Duodenal mucosa (tissue), 2 donors: ENCODE data around the gene SYT4.

Experiments
- H3K27ac ChIP-seq: one replicate; pipeline ENCODE4 v1.7.0; 2013; ENCODE audit warnings: low read depth, low read length
- H3K27me3 ChIP-seq, 2 donors: one replicate each; pipeline ENCODE4 v1.7.0; 2013; ENCODE audit warnings: low read length in 2 of 2, control low read depth in 1 of 2; ENCODE audit not compliant: insufficient read depth in 2 of 2, control insufficient read depth in 1 of 2
- H3K36me3 ChIP-seq, 2 donors: one replicate each; pipeline ENCODE4 v1.7.0; 2013; ENCODE audit warnings: low read length in 2 of 2, control low read depth in 1 of 2; ENCODE audit not compliant: insufficient read depth in 2 of 2, control insufficient read depth in 1 of 2
- H3K4me1 ChIP-seq, 2 donors: one replicate each; pipeline ENCODE4 v1.7.0; 2013; ENCODE audit warnings: low read length in 2 of 2, control low read depth in 1 of 2; ENCODE audit not compliant: insufficient read depth in 2 of 2, control insufficient read depth in 1 of 2
- H3K4me3 ChIP-seq, 2 donors: one replicate each; pipeline ENCODE4 v1.7.0; 2013; ENCODE audit warnings: low read length in 2 of 2, low read depth in 1 of 2
- H3K9ac ChIP-seq, 2 donors: one replicate each; pipeline ENCODE4 v1.7.0; 2013; ENCODE audit warnings: low read length in 2 of 2, low read depth in 1 of 2
- H3K9me3 ChIP-seq, 2 donors: one replicate each; pipeline ENCODE4 v1.7.0; 2013; ENCODE audit warnings: low read length in 2 of 2, control low read depth in 1 of 2; ENCODE audit not compliant: control insufficient read depth in 1 of 2

SYT4 gene

DNA sequence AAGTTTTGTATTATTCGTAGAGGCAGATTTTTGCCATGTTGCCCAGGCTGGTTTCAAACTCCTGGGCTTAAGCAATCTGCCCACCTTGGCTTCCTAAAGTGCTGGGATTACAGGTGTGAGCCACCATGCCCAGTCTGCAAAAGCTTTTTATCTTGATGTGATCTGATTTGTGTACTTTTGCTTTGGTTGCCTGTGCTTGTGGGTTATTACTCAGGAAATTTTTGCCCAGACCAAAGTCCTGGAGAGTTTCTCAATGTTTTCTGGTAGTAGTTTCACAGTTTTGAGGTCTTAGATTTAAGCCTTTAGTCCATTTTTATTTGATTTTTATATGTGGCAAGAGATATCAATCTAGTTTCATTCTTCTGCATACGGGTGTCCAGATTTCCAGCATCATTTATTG is 42.4 kb downstream of the SYT4 start:
- H3K4me1 ChIP-seq = no peaks in the 10 kb centered on the region
- H3K9ac ChIP-seq = no peak overlapping the region
- no peak overlapping the region for H3K4me3 ChIP-seq
- H3K27me3 ChIP-seq = no peaks in the 10 kb centered on the region
- peaks cover 0 to 4% of the 10 kb centered on the region in 2 donors for H3K9me3 ChIP-seq
- no peak overlapping the region for H3K27ac ChIP-seq
- H3K36me3 ChIP-seq = no peaks in the 10 kb centered on the region

GRCh38 chr18:43222501-43222900 is 54.8 kb downstream of the SYT4 start:
- H3K4me3 ChIP-seq = no peak overlapping the region
- H3K9ac ChIP-seq = no peak overlapping the region
- no peaks in the 10 kb centered on the region for H3K27me3 ChIP-seq
- no peak overlapping the region for H3K27ac ChIP-seq
- no peaks in the 10 kb centered on the region for H3K36me3 ChIP-seq
- no peaks in the 10 kb centered on the region for H3K4me1 ChIP-seq
- no peaks in the 10 kb centered on the region for H3K9me3 ChIP-seq

- H3K9me3 ChIP-seq = no peaks in the 10 kb centered on the region
- no peaks in the 10 kb centered on the region for H3K36me3 ChIP-seq
- H3K4me1 ChIP-seq = no peaks in the 10 kb centered on the region
- H3K27me3 ChIP-seq = no peaks in the 10 kb centered on the region
- H3K27ac ChIP-seq = no peak overlapping the region
- no peak overlapping the region for H3K4me3 ChIP-seq
- H3K9ac ChIP-seq = no peak overlapping the region
Measured at GRCh38 chr18:43220691-43221090, 56.6 kb downstream of the SYT4 start.
